ENCODE measurements around the gene EIF4B. TPM values are rescaled to one million over a fixed set of nuclear protein-coding genes. Genes with fewer than 3 reads are reported as not detected.

EIF4B gene
- total and polyA plus RNA-seq, 2 of the 13 experiments (the other 11 are each of a cell fraction or from before 2014, with no cell fraction given) = 416 to 548 TPM

- TF ChIP-seq ZBTB10 (CRISPR knock-in tag; IDR thresholded peaks at IDR 0.05; ENCODE audit: borderline replicate concordance) = 0 out of 2 replicates have a peak, but pooled peaks have one; percentile 17
- peak; percentile 96 for TF ChIP-seq PATZ1 (CRISPR knock-in tag; IDR thresholded peaks at IDR 0.05)
- peak; percentile 59; the same call in 1 of the 2 replicates for TF ChIP-seq SIX4 (CRISPR knock-in tag; IDR thresholded peaks at IDR 0.05)
- no peak for TF ChIP-seq ZNF691 (CRISPR knock-in tag; IDR thresholded peaks at IDR 0.05; ENCODE audit: borderline replicate concordance, low read depth)
- TF ChIP-seq ESRRA (CRISPR knock-in tag; IDR thresholded peaks at IDR 0.05; ENCODE audit: low read depth) = no peak
- TF ChIP-seq KDM6A (CRISPR knock-in tag; IDR thresholded peaks at IDR 0.05; ENCODE audit: low read depth) = no peak
- 0 out of 2 replicates have a peak, but pooled peaks have one; percentile 11 for TF ChIP-seq ZMYM3 (CRISPR knock-in tag; IDR thresholded peaks at IDR 0.05)
- 0 out of 2 replicates have a peak, but pooled peaks have one; percentile 45 for TF ChIP-seq ZNF749 (CRISPR knock-in tag; IDR thresholded peaks at IDR 0.05; ENCODE audit: borderline replicate concordance)
- TF ChIP-seq MIER2 (CRISPR knock-in tag; IDR thresholded peaks at IDR 0.05) = 0 out of 2 replicates have a peak, but pooled peaks have one; percentile 11
- TF ChIP-seq CREB1 (IDR thresholded peaks at IDR 0.05) = no peak
- no peak for TF ChIP-seq CREB1 (CRISPR knock-in tag; IDR thresholded peaks at IDR 0.05)
- peak; percentile 26 to 62; a peak in 3 of 4 replicates for TF ChIP-seq NR2F1 (CRISPR knock-in tag; IDR thresholded peaks at IDR 0.05)
- peak; percentile 50; the same call in 1 of the 2 replicates for TF ChIP-seq SRY (CRISPR knock-in tag; IDR thresholded peaks at IDR 0.05)
- peak; percentile 57; the same call in 1 of the 2 replicates for TF ChIP-seq TFDP1 (CRISPR knock-in tag; IDR thresholded peaks at IDR 0.05; ENCODE audit: borderline replicate concordance)
- no peak for TF ChIP-seq BHLHE40 (IDR thresholded peaks at IDR 0.05; ENCODE audit: low read length)
- 0 out of 2 replicates have a peak, but pooled peaks have one; percentile 35 for TF ChIP-seq ZNF224 (CRISPR knock-in tag; IDR thresholded peaks at IDR 0.05)
- peak; percentile 36; the same call in 1 of the 2 replicates for TF ChIP-seq ZNF792 (CRISPR knock-in tag; IDR thresholded peaks at IDR 0.05)
- peak; percentile 12; the same call in 1 of the 2 replicates for TF ChIP-seq SP4 (CRISPR knock-in tag; IDR thresholded peaks at IDR 0.05)
- TF ChIP-seq GTF2F1 (IDR thresholded peaks at IDR 0.05; ENCODE audit: low read length) = no peak
- TF ChIP-seq HOMEZ (CRISPR knock-in tag; IDR thresholded peaks at IDR 0.05; ENCODE audit: low read depth) = no peak
- 0 out of 2 replicates have a peak, but pooled peaks have one; percentile 55 for TF ChIP-seq ZNF451 (CRISPR knock-in tag; IDR thresholded peaks at IDR 0.05)
These were observed 43.5 kb downstream of the EIF4B start, which contains the start of gene TNS2 (continued) for GRCh38 chr12:53049571-53050318.
